Brain microvascular endothelial cell (primary cell): Measurements from ENCODE around the gene KASH5.

Source experiments
- DNase-seq: peaks from one replicate; pipeline ENCODE4 v3.0.0-alpha.2; 2020
- H3K27ac ChIP-seq: fragments of 250-450 bp; sonication (Bioruptor Pico); 2 replicates; pipeline ENCODE4 v1.5.1; 2020; ENCODE audit warnings: mild to moderate bottlenecking, moderate library complexity
- H3K27me3 ChIP-seq: fragments of 250-450 bp; sonication (Bioruptor Pico); replicated peaks from 2 replicates; pipeline ENCODE4 v1.5.1; 2020; ENCODE audit warnings: mild to moderate bottlenecking
- H3K36me3 ChIP-seq: fragments of 250-450 bp; sonication (Bioruptor Pico); replicated peaks from 2 replicates; pipeline ENCODE4 v1.5.1; 2020; ENCODE audit warnings: mild to moderate bottlenecking
- H3K4me3 ChIP-seq: 2 replicates; pipeline ENCODE4 v1.5.1; 2011; ENCODE audit warnings: low read depth, mild to moderate bottlenecking, control low read depth, low read length, moderate library complexity
- CTCF ChIP-seq: IDR thresholded peaks from 2 replicates; pipeline ENCODE4 v1.5.1; 2011; ENCODE audit warnings: low read depth, mild to moderate bottlenecking, moderate library complexity, low read length, control low read depth, inconsistent platforms; ENCODE audit errors: missing control alignments
- in situ Hi-C: cut with HindIII; loops from 2 replicates; pipeline ENCODE4 v1.10.0; 2017; ENCODE audit warnings: low sequenced_read_pairs, low pct_ligation_motif_present

The KASH5 gene

GRCh38 chr19:49400029-49400428 lies 12.0 kb downstream of the KASH5 start:
- no peak for DNase-seq
- Histone ChIP-seq H3K27ac (no peak overlapping the region), H3K4me3 (no peak overlapping the region), H3K27me3 (no peaks in the 10 kb centered on the region), H3K36me3 (no peaks in the 10 kb centered on the region)
- no peak for TF ChIP-seq CTCF
- in situ Hi-C loops, result no loop called here

DNA sequence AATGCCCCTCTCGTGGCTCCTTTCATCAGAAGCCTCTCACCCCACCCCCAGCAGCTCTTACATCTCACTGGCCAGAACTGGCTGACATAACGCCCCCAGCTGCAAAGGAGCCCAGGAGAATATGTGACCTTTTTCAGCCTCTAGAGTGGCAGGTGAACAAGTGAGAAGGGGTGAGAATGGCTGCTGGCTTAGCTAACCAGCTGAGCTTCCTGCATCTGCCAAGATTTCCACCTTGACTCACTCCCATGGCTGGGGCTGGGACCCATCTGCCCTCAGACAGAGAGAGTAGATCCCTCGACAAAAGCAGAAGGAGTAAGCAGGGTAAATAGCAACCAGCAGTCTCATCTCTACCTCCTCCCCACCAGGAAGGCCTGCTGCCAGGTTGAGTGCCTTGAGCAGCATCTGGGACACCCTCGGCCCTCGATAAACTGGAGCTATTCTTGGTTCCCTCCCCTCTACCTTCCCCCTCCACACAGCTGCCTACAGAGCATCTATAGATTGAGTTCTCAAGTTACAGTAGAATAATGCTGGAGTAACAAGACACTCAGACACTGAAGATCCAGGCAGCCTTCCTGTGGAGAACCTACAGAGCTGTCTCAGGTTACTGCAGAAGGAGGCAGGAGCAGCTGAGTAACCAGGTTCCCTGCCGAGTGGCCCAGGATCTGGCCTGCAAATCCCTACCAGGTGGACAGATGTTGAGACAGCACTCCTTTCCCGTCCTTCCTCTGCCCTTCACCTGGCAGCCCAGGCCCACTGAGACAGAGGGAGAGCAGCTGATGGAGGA lies 15.5 kb downstream of the KASH5 start:
- H3K27me3 ChIP-seq, result no peaks in the 10 kb centered on the region

DNA sequence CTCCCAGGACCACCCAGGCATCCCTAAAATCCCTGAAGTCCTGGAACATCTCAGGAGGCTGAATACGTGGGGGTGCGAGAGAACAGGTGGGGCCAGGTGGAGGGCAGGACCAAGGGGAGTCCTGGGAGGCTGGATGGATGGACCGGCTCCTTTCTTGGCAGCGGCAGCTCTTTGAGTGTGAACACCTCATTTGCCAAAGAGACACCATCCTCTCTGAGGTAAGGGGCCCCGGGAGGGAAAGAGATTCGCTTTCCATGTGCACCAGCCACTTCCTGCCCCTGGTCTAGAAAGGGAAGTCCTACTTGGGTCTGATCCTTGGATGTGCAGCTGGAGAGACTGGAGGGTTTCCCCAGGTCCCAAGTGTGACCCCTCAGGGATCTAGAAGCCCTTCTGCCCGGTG lies 19.0 kb downstream of the KASH5 start:
- no peak for TF ChIP-seq CTCF
- no peak for DNase-seq
- in situ Hi-C loops, result no loop called here

More for the DNA sequence above, 15.5 kb downstream of the KASH5 start:
- H3K36me3 ChIP-seq, result no peaks in the 10 kb centered on the region
- no peak overlapping the region for H3K4me3 ChIP-seq
- no peak for TF ChIP-seq CTCF
- in situ Hi-C loops, result no loop called here
- no peak overlapping the region for H3K27ac ChIP-seq
- DNase-seq, result peak; percentile 22

DNA sequence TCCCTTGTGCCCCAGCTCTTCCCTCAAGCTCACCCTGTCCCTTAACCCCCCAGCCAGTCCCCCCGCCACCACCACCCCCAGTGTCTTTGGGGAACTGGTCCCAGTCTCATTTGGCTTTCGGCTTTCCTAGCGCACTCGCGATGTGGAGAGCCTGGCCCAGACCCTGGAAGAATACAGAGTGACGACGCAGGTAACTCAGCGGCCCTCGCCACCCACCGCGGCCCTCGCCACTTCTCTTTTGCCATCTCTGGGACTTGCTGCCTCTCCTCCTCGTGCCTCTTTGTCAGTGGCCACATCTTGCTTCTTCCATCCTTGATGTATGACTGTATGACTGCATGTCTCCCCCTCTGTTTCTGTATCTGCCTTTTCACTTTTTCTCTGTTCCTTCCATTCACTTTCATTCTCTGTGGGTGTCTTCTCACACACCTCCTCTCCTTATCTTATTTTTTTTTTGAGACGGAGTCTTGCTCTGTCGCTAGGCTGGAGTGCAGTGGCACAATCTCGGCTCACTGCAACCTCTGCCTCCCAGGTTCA lies 19.5 kb downstream of the KASH5 start:
- no peaks in the 10 kb centered on the region for H3K36me3 ChIP-seq
- H3K27ac ChIP-seq, result no peak overlapping the region
- in situ Hi-C loops, result no loop called here
- no peak for DNase-seq
- TF ChIP-seq CTCF, result no peak
- H3K4me3 ChIP-seq, result no peak overlapping the region
- no peaks in the 10 kb centered on the region for H3K27me3 ChIP-seq

More for the DNA sequence above, 19.0 kb downstream of the KASH5 start:
- Histone ChIP-seq H3K4me3 (no peak overlapping the region), H3K27me3 (no peaks in the 10 kb centered on the region), H3K27ac (no peak overlapping the region), H3K36me3 (no peaks in the 10 kb centered on the region)

- in situ Hi-C loops, result no loop called here
- no peak for DNase-seq
- Histone ChIP-seq H3K27me3 (no peaks in the 10 kb centered on the region), H3K27ac (no peak overlapping the region), H3K4me3 (no peak overlapping the region), H3K36me3 (no peaks in the 10 kb centered on the region)
- TF ChIP-seq CTCF, result no peak
Measured at GRCh38 chr19:49408816-49409440, 20.9 kb downstream of the KASH5 start.
